Mesothelial cell of epicardium (in vitro differentiated cells): Measurements from ENCODE around the gene AQP10. TPM values are rescaled to one million over a fixed set of nuclear protein-coding genes. Genes with fewer than 3 reads are reported as not detected.

Experiments
- DNase-seq, 2 experiments: peaks; one replicate each; pipeline ENCODE4 v3.0.0; 2021; ENCODE audit warnings: low spot score in 2 of 2; ENCODE audit not compliant: unreplicated experiment in 2 of 2
- H3K27ac Mint-ChIP-seq: 2 replicates; pipeline ENCODE4 v1.8.0; 2021; ENCODE audit warnings: mixed read lengths
- H3K27me3 Mint-ChIP-seq: 2 replicates; pipeline ENCODE4 v1.8.0; 2021; ENCODE audit warnings: low read depth, mixed read lengths
- H3K36me3 Mint-ChIP-seq: 2 replicates; pipeline ENCODE4 v1.8.0; 2021; ENCODE audit warnings: mixed read lengths
- H3K4me1 Mint-ChIP-seq: 2 replicates; pipeline ENCODE4 v1.8.0; 2021; ENCODE audit warnings: mixed read lengths
- H3K4me3 Mint-ChIP-seq: 2 replicates; pipeline ENCODE4 v1.8.0; 2021; ENCODE audit warnings: mild to moderate bottlenecking, moderate library complexity, mixed read lengths
- H3K9me3 Mint-ChIP-seq: 2 replicates; pipeline ENCODE4 v1.8.0; 2021; ENCODE audit warnings: mixed read lengths
- total RNA-seq: library from RNA; stranded (reverse); gene quantifications from 3 replicates; pipeline ENCODE4 v1.2.1, GENCODE V29; 2021
- TF ChIP-seq, protein P1 (sequence below): fragments of 200-600 bp; sonication (generic); IDR thresholded peaks from one replicate; pipeline ENCODE4 v1.5.0; 2021; ENCODE audit warnings: antibody characterized with exemption; ENCODE audit not compliant: unreplicated experiment

AQP10 gene
- total RNA-seq, 1 donor from 2014 or later = 0.60 TPM

DNA sequence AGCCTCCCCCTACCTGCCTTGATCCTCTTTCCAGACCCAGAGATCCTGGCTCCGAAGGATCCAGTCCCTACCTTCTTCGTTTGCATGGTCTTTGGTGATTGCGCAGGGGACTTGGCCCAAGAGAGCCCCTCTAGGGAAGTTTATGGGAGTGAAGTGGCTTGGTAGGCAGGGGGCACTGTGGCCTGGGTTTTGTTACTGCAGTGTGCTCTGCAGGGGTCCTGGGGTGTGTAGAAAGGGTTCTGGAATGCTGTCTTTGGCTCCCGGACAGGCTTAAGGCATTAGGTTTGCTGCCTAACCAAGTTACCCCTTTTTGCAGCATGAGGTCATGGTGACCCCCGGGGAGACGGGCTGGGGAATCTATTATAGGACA lies 8.2 kb downstream of the AQP10 start:
- H3K4me1 Mint-ChIP-seq = peaks cover 28% of the 10 kb centered on the region
- H3K27ac Mint-ChIP-seq = no peak overlapping the region
- H3K36me3 Mint-ChIP-seq = peaks cover 15% of the 10 kb centered on the region
- TF ChIP-seq, protein P1, sequence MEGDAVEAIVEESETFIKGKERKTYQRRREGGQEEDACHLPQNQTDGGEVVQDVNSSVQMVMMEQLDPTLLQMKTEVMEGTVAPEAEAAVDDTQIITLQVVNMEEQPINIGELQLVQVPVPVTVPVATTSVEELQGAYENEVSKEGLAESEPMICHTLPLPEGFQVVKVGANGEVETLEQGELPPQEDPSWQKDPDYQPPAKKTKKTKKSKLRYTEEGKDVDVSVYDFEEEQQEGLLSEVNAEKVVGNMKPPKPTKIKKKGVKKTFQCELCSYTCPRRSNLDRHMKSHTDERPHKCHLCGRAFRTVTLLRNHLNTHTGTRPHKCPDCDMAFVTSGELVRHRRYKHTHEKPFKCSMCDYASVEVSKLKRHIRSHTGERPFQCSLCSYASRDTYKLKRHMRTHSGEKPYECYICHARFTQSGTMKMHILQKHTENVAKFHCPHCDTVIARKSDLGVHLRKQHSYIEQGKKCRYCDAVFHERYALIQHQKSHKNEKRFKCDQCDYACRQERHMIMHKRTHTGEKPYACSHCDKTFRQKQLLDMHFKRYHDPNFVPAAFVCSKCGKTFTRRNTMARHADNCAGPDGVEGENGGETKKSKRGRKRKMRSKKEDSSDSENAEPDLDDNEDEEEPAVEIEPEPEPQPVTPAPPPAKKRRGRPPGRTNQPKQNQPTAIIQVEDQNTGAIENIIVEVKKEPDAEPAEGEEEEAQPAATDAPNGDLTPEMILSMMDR = no peak
- DNase-seq = no peak
- H3K27me3 Mint-ChIP-seq = peaks cover 4% of the 10 kb centered on the region
- H3K4me3 Mint-ChIP-seq = peak overlapping the region; percentile 63
- no peaks in the 10 kb centered on the region for H3K9me3 Mint-ChIP-seq

DNA sequence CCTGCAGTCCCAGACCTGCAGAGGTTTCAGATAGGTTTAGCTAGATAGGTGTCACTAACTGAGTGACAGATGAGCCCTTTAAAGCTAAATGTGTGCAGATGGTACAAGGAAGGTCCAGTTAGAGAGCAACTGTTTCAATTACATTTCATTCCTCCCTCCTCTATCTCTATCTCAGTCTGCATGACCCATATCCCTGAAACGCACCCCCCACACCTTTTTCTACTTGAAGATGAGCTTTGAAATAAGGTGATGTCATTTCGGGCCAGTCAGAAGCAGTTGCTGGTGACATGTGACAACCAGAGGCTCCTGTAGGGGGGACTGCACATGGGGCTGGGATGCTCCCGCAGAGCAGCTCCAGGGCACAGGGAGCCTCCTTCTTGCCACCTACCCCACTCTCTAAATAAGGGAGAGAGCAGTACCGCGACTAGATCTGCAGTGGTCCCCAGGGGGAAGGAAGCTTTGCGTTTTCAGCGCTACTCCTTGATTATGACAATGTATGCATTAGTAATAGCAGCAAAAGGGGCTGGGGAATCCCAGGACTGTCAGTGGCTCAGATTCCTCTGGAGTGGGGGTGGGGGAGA lies 8.7 kb downstream of the AQP10 start:
- no peak for DNase-seq
- Mint-ChIP-seq H3K36me3 (peaks cover 18% of the 10 kb centered on the region), H3K9me3 (no peaks in the 10 kb centered on the region), H3K27ac (no peak overlapping the region), H3K4me1 (peaks cover 27% of the 10 kb centered on the region), H3K4me3 (peak overlapping the region; percentile 63), H3K27me3 (no peaks in the 10 kb centered on the region)
- TF ChIP-seq, protein P1 = no peak

DNA sequence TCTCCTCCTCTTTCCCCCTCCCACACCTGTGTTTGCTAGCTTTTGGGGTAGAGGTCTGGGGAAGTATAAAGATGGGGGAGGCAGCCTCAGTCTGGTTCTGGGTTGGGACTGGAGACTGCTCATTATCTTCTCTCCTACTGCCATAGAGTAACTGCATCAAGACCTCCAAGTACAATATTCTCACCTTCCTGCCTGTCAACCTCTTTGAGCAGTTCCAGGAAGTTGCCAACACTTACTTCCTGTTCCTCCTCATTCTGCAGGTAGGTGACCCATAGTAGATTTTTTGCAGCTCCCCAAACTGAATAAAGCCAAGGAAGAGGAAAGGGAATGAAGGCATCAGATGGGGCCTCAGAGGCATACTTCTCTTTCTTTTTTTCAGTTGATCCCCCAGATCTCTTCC lies 9.8 kb downstream of the AQP10 start:
- no peaks in the 10 kb centered on the region for H3K9me3 Mint-ChIP-seq
- H3K4me3 Mint-ChIP-seq = no peak overlapping the region
- H3K36me3 Mint-ChIP-seq = peaks cover 21% of the 10 kb centered on the region
- no peaks in the 10 kb centered on the region for H3K27me3 Mint-ChIP-seq
- TF ChIP-seq, protein P1 = no peak
- peaks cover 27% of the 10 kb centered on the region for H3K4me1 Mint-ChIP-seq
- no peak for DNase-seq
- H3K27ac Mint-ChIP-seq = no peak overlapping the region

DNA sequence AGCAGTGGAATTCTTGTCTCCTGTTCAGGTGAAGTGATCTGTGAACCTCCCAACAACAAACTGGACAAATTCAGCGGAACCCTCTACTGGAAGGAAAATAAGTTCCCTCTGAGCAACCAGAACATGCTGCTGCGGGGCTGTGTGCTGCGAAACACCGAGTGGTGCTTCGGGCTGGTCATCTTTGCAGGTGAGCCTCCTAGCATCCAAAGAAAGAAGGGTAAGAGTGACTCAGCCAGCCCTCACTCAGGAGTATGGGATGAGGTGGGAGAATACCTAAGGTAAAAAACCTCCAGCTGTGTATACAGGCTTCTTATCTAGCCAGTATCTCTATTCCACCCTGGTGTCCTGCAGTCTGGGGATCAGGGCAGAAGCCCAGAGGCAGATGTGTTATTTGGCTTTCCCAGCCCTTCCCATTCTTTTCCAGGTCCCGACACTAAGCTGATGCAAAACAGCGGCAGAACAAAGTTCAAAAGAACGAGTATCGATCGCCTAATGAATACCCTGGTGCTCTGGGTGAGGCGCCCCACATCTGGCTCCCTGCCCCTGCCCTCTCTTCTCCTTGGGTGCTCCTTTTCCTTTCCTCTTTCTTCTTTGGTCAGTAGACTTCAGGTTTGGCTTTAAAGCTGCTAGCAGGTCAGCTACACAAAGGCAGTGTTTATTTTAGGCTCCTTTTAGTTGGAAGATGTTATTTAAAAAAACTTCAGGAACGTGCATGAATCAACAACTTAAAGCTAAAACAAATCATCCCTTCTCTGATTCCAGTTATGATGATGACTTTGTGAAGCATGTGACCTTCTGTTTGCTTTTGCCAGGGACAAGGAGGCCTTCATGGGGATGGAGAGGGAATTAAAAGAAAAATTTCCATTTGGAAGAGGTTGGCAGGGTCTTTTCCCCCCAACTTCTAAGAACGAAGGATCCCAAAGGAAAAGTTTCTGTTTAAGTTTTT lies 13.5 kb downstream of the AQP10 start:
- H3K27ac Mint-ChIP-seq = no peak overlapping the region
- TF ChIP-seq, protein P1 = no peak
- no peak for DNase-seq
- H3K4me3 Mint-ChIP-seq = no peak overlapping the region
- no peaks in the 10 kb centered on the region for H3K27me3 Mint-ChIP-seq
- peaks cover 42% of the 10 kb centered on the region for H3K36me3 Mint-ChIP-seq
- H3K9me3 Mint-ChIP-seq = no peaks in the 10 kb centered on the region
- H3K4me1 Mint-ChIP-seq = no peaks in the 10 kb centered on the region

DNA sequence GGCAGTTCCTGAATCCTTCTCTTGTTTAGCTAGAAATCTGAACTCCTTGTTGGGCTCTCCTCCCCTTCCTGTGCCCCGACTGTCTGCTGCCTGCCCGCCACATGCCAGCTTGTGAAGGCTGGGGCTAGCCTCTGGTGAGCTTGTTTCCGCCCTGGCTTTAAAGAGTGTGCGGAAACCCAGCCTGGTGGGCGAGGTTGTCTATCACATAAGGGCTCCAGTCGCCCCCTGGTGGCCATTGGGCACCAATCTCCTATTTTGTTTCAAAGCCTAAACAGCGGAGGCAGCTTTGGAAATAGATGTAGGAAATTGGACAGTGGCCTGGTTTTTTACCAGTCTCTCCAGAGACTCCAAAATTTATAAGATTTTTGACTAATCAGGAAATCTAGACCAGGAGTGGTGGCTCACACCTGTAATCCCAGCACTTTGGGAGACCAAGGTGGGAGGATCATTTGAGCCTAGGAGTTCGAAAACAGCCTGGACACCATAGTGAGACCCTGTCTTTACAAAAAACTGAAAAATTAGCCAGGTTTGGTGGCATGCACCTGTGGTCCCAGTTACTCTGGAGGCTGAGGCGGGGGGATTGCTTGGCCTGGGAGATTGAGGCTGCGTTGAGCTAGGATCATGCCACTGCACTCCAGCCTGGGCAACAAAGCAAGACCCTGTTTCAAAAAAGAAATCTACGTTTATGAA lies 14.3 kb downstream of the AQP10 start:
- peak; percentile 57 to 81 for DNase-seq
- Mint-ChIP-seq H3K4me3 (no peak overlapping the region), H3K4me1 (no peaks in the 10 kb centered on the region), H3K27me3 (no peaks in the 10 kb centered on the region), H3K9me3 (no peaks in the 10 kb centered on the region), H3K36me3 (peaks cover 46% of the 10 kb centered on the region), H3K27ac (no peak overlapping the region)
- TF ChIP-seq, protein P1 = peak; percentile 95
